Rectal smooth muscle tissue (tissue), 1 donor: ENCODE results near the gene WDR59.

Experiments used
- H3K27ac ChIP-seq: one replicate; pipeline ENCODE4 v1.7.0; 2013; ENCODE audit warnings: low read depth, low read length, inconsistent platforms
- H3K27me3 ChIP-seq: one replicate; pipeline ENCODE4 v1.7.0; 2013; ENCODE audit warnings: low read length; ENCODE audit not compliant: control insufficient read depth, insufficient read depth
- H3K36me3 ChIP-seq: one replicate; pipeline ENCODE4 v1.7.0; 2013; ENCODE audit warnings: low read length; ENCODE audit not compliant: control insufficient read depth, insufficient read depth
- H3K4me1 ChIP-seq: one replicate; pipeline ENCODE4 v1.7.0; 2013; ENCODE audit warnings: low read length; ENCODE audit not compliant: control insufficient read depth, insufficient read depth
- H3K4me3 ChIP-seq: one replicate; pipeline ENCODE4 v1.7.0; 2013; ENCODE audit warnings: low read length
- H3K9ac ChIP-seq: one replicate; pipeline ENCODE4 v1.7.0; 2013; ENCODE audit warnings: low read length

Gene WDR59

GRCh38 chr16:74831467-74831866 lies 153.5 kb downstream of the WDR59 start:
- Histone ChIP-seq H3K36me3 (no peaks in the 10 kb centered on the region), H3K4me1 (no peaks in the 10 kb centered on the region), H3K27ac (no peak overlapping the region), H3K27me3 (no peaks in the 10 kb centered on the region), H3K4me3 (no peak overlapping the region), H3K9ac (no peak overlapping the region)

GRCh38 chr16:74830648-74831047 lies 154.3 kb downstream of the WDR59 start:
- H3K9ac ChIP-seq, result no peak overlapping the region
- no peaks in the 10 kb centered on the region for H3K4me1 ChIP-seq
- no peaks in the 10 kb centered on the region for H3K36me3 ChIP-seq
- H3K27me3 ChIP-seq, result no peaks in the 10 kb centered on the region
- H3K4me3 ChIP-seq, result no peak overlapping the region
- no peak overlapping the region for H3K27ac ChIP-seq

- Histone ChIP-seq H3K4me3 (no peak overlapping the region), H3K27ac (no peak overlapping the region), H3K9ac (no peak overlapping the region), H3K27me3 (no peaks in the 10 kb centered on the region), H3K36me3 (no peaks in the 10 kb centered on the region), H3K4me1 (no peaks in the 10 kb centered on the region)
These were observed 155.3 kb downstream of the WDR59 start for GRCh38 chr16:74829637-74830036.

- Histone ChIP-seq H3K4me1 (no peaks in the 10 kb centered on the region), H3K9ac (no peak overlapping the region), H3K27ac (no peak overlapping the region), H3K4me3 (no peak overlapping the region), H3K27me3 (no peaks in the 10 kb centered on the region), H3K36me3 (no peaks in the 10 kb centered on the region)
These were observed 159.0 kb downstream of the WDR59 start for GRCh38 chr16:74825941-74826340.

GRCh38 chr16:74825016-74825415 lies 159.9 kb downstream of the WDR59 start:
- Histone ChIP-seq H3K9ac (no peak overlapping the region), H3K4me3 (no peak overlapping the region), H3K36me3 (no peaks in the 10 kb centered on the region), H3K4me1 (no peaks in the 10 kb centered on the region), H3K27ac (no peak overlapping the region), H3K27me3 (no peaks in the 10 kb centered on the region)
